ENCODE measurements around the gene FYN.

The FYN gene

DNA sequence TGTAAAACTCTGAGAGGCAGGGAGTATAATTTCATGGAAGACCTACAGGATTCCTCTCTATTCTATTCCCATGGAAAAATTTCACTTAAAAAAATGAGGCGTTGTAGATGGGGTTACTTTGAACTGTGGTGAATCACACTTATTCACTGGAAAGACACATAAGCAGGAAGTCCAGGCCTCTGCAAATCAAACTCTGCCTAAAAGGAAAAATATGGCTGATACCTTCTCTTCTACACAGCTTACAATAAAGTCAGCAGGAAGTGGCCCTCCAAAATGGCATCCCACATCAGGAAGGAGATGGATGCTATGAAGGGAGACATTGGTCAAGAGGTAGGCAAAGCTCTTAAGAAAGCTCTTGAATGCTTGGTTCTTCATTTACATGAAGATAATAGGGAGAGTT lies 115.9 kb downstream of the FYN start:
- no peak overlapping the region for H3K4me3 ChIP-seq (ENCODE audit: low read depth, low read length)
- DNase-seq (ENCODE audit: low read depth): no peak
- TF ChIP-seq CTCF (IDR thresholded peaks at IDR 0.05; ENCODE audit: insufficient read depth, low read depth, low read length, missing control alignments): no peak

DNA sequence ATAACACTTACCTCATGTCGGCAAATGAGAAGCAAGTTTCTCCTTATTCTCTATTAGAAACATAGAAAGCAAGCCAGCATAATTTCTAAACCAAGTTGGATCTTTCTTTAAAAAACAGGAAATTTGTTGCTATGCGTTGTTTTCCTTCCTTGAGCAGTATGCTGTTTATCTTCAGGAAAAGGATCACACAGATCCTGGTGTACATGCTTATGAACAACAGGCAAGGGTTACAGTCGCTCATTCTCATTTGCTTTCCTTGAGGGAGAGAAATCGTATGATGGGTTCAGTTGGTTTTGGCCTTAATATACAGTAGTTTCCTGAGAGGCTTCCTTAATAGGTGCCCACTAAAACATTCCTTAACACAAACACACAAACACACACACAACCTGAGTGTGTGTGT lies 118.8 kb downstream of the FYN start:
- no peak for DNase-seq (ENCODE audit: low read depth)
- no peak for TF ChIP-seq CTCF (IDR thresholded peaks at IDR 0.05; ENCODE audit: insufficient read depth, low read depth, low read length, missing control alignments)
- H3K4me3 ChIP-seq (ENCODE audit: low read depth, low read length): no peak overlapping the region

DNA sequence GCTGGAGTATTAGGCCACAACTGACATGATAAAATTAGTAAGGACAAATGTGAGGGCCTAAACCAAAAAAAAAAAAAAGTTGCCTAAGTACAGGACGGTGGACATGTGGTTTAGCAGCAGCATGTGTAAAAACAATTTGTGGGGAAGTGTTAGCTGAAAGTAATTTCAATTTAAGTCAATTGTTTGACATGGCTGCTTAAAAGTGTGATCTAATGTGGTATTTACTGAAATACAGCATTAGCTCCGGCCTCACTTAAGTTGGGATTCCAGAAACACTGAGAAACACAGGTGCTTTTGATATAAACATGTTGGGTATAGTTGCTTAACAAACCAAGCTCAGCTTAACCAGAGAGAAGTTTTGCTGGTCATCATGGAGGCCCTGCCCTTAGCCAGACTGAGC lies 119.7 kb downstream of the FYN start:
- TF ChIP-seq CTCF (IDR thresholded peaks at IDR 0.05; ENCODE audit: insufficient read depth, low read depth, low read length, missing control alignments): no peak
- no peak overlapping the region for H3K4me3 ChIP-seq (ENCODE audit: low read depth, low read length)
- DNase-seq (ENCODE audit: low read depth): peak; percentile 67

GRCh38 chr6:111752476-111752875 lies 120.8 kb downstream of the FYN start:
- no peak for DNase-seq (ENCODE audit: low read depth)
- H3K4me3 ChIP-seq (ENCODE audit: low read depth, low read length): no peak overlapping the region
- no peak for TF ChIP-seq CTCF (IDR thresholded peaks at IDR 0.05; ENCODE audit: insufficient read depth, low read depth, low read length, missing control alignments)

DNA sequence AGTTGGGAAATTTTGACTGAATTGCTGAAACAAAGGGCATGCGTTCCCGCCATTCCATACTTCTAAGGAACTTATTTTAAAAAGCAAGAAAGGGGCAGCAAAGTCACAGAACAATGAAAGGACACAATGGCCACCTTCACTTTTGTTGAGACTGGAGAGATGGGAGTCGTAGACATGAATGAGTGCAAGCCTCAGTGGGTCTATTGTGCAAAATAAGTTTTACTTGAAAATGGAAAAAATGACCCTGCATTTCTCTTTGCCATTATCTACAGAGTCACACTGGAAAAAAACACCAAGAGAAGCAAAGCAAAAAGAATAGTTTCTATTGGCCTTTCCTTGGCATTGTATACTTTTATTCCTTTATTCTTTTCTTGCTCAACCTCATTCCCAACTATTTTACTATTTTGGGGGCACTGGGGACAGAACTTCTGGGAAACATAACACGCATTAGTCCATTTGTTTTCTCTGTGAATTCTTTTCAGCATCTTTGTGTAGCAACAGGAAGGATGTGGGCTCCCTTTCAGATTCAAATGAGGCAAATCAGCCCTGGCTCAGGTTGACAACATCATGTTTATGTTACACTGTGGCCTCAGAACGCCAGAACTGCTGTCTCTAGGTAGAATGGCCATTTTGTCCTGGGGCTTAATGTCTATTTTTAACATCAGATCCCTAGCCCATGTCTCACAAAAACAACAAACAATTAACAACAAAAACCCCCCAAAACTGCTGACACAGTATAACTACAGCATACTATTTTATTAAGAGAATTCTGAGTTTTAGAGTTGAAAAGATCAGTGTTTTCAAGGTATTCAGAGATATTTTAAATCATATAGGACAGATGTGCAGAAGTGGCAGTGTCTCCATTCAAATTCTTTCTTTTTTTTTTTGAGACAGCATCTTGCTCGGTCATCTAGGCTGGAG lies 122.2 kb downstream of the FYN start:
- no peak overlapping the region for H3K4me3 ChIP-seq (ENCODE audit: low read depth, low read length)
- peak; percentile 93 for DNase-seq (ENCODE audit: low read depth)
- no peak for TF ChIP-seq CTCF (IDR thresholded peaks at IDR 0.05; ENCODE audit: insufficient read depth, low read depth, low read length, missing control alignments)

- DNase-seq (ENCODE audit: low read depth): no peak
- no peak for TF ChIP-seq CTCF (IDR thresholded peaks at IDR 0.05; ENCODE audit: insufficient read depth, low read depth, low read length, missing control alignments)
- no peak overlapping the region for H3K4me3 ChIP-seq (ENCODE audit: low read depth, low read length)
Observed at GRCh38 chr6:111750153-111750552, 123.1 kb downstream of the FYN start.

GRCh38 chr6:111748231-111748647 lies 125.0 kb downstream of the FYN start:
- no peak for TF ChIP-seq CTCF (IDR thresholded peaks at IDR 0.05; ENCODE audit: insufficient read depth, low read depth, low read length, missing control alignments)
- peak; percentile 78 for DNase-seq (ENCODE audit: low read depth)
- H3K4me3 ChIP-seq (ENCODE audit: low read depth, low read length): no peak overlapping the region
